ENCODE measurements around the gene THUMPD2.
"Not testable (repeated sequence)": the region's sequence is repeated elsewhere in the genome, so short reads cannot be mapped to it uniquely, and the experiment has no call there.

Gene THUMPD2

DNA sequence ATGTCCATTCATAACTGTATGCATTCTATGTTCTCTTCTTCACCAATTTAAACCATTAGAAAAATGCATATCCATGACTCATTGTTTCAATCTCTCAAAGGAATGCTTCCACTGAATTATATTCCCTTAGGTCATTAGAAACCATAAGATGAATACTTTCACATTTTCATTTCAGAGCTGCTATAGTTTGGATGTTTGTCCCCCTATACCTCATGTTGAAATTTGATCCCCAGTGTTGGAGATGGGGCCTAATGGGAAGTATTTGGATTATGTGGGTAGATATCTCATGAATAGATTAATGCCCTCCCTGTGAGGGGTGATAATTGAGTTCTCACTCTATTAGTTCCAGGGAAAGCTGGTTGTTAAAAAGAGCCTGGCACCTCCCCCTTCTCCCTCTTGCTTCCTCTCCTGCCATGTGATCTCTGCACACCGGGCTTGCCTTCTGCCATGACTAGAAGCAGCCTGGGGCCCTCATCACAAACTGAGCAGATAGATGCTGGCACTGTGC lies 35.7 kb downstream of the THUMPD2 start:
- no peak for DNase-seq

DNA sequence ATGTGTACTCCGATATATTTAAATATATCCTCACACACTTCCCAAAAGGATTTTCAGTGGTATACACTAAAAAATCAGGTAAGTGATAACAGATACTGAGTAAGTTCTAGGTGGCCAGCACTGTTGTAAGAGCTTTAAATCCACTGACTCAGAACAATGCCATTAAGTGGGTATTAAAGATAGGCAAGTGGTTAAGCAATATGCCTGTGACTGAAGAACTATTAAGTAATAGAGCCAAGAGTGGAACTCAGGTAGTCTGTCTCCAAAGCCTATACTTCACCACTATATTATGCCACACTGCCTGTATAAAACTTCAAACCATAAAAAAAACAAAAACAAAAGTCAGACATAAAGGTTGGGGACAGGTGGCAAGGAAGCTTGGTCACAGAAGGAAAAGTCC lies 37.2 kb downstream of the THUMPD2 start:
- DNase-seq: no peak

DNA sequence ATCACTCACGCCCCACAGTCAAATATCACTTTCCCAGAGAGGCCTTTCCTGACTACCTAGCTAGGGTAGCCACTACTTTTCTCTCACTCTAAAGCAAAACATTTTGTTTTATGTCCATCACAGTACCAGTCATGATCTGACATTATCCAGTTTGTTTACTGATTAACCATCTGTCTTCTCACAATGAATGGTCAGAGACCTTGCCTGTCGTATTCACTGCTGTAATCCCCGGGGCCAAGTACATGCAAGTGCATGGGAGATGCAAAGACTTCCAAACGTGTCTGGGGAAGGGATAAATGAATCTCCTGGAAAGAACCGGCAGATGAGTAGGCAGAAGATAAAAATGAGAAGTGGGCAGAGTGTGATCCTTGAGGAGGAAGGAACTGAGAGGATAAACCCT lies 39.7 kb downstream of the THUMPD2 start:
- no peak for DNase-seq

DNA sequence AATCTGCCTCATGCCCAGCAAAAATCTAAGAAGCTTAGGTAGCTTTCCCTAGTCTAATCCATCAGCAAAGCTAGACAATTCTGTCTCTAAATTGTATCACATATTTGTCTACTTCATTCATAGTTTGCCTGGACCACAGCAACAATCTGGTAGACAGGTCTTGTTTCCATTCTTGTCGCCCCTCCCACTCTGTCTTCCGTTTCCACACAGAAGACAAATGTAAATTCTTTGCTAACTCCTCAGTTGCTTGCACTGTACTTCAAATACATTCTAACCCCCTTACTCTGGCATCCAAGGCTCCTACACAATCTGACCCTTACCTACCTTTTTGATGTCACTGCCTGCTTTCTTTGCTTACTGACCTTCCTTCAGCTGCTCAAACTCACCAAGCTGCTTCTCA lies 40.1 kb downstream of the THUMPD2 start:
- DNase-seq: no peak

DNA sequence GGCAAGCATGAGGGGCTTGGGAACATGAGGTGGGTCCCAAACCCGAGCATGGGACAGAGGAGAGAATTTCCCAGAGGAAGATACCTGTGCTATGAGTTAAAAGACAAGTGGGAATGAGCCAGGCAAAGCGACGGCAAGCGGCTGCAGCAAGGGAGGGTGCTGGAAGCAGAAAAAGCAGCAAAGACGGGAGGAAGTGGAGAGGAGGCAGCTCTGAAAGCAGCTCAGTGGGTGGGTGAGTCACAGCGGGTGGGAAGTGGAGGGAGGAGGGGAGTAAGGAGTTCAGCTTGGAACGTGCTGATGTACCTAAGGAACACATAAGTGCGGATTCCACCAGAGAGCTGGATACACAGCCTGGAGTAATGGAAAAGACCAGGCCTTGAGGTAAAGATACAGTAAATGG lies 41.4 kb downstream of the THUMPD2 start:
- DNase-seq: no peak

DNA sequence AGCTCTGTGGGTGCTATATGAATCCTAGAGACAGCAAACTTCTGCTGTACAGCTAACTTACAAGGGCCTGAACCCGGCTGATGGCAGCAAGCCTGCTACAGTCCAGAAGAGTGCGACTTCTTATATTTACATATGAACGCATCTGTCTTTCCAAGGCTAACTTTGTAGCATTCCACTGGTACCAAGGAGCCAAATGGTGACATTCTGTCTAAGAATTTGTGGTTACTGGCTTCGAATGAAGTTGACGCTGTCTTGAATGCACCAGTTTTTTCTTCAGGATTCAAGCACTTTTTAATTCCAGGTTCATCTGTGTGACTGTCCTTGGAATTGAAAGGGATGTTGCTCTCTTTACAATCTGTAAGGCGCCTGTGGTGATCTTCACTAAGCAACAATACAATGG lies 42.4 kb downstream of the THUMPD2 start:
- no peak for DNase-seq

DNA sequence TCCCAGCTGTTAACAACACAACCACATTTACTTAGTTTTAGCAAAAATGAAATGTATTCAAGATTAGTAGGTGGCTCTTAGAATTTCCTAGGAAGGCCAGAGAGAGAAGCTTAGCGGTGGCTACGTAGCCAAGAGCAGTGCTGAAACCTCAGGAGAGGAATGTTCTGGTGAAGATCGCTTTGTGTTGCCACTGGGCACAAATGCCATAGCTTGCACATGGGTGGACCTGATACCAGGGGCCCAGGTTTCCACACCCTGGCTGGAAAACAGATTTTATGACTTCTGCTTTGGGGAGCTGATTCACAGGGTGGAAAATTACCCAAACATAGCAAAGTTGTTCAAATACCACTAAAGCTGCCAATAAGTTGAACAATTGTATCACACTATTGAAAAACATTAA lies 43.4 kb downstream of the THUMPD2 start:
- no peak for DNase-seq

DNA sequence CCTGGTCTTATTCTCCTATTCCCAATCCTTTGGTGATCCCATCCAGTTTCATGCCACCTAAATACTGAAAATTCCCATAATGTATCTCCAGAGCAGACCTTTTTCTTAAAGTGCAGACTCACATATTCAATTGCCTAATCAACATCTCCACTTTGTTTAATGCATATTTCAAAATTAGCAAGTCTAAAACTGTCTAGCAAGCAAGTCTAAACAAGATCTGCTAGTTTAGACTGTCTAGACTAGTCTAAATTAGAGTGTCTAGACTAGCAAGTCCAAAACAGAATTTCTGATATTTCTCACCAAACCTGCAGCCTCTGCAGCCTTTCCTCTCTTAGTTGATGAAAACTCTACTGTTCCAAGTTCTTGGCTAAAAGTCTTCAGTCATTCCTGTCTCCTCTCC lies 44.6 kb downstream of the THUMPD2 start:
- DNase-seq: no peak

DNA sequence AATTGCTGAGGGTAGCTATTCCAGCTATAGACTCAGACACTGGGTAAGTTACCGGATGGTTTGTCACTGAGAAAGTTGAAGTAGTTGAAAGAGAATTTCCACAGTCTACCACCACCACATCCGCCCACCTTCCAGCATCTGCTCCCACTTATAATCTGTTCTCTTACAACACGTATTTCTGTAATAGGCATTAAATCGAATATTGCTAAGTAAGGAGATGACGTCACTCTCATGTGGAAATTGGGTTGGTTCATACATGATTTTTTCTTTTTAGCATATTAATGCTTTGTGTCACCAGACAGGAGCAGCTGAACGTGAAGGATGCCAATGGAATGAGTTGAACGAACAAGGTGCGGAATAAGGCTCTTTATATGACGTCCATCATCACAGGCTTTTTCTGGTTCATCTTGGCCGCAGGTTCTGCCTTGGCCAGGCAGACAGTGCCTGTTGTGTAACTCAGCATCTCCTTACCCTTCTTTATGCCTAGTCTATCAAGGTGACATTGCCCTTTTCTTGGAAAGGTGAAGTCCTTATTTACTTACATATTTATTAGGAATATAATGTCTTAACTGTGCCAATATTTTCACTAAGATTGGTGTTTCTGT lies 45.9 kb downstream of the THUMPD2 start:
- DNase-seq: no peak

DNA sequence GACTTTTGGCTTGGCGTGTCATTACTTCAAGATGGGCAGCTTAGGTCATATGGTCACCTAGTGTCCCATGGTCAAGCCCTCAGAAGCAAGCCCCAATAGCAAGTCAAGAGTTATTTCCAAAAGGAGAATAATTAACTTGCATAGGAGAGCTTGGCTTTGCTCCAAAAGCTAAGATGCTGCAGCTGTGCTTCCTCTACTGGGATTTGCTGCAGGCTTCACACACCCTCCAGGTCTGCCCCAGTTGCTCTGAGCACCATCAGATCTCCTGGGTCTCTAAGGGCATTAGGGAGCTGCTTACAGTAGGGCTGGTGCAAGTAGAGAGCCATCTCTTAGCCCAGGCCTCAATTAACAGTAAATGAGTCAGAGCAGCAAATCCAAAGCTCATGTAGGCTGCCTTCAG lies 46.6 kb downstream of the THUMPD2 start:
- DNase-seq: no peak

DNA sequence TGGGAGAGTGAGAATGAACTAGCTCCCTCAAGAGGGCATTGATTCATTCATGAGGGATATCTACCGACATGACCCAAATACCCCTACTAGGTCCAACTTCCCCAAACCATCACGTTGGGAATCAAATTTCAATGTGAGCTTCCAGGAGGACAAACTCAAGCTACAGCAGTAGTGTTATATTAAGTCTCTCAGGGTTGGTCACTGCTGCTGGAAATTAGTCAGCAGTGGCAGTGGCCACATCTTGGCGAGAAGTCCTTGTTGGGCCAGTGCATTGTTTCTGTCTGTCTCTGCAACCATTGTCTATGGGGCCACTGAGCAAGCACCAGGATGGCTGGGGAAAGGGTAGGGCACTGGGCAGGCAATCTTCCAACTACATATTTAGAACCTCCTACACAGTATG lies 47.5 kb downstream of the THUMPD2 start:
- no peak for DNase-seq

DNA sequence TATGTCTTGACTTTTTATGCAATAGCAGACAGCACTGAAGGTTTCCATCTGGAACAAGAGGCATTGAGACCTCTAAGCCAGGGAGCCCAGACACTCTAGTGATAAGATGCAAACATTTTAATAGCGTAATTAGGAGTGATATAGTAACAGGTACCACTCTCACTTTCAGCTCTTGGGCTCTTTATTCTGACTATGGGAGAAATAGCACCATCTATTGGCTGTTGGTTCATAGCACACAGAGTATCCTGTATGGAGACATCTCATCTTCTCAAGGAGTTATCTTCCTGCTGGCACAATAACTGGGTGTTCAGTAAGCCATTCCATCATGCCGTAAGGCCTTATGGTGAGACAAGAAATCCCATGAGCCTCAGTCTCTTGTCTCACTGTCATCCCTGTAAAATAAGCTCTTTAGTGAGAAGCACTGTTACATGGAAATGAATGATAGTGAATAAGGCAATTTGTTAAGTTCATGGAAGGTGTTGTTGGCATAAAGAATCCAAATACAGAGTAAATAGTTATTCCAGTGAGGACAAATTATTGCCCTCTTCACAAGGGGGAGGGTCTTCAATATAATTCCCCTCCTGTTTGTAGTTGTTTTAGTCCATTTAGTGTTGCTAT lies 48.3 kb downstream of the THUMPD2 start:
- DNase-seq: peak; percentile 11

DNA sequence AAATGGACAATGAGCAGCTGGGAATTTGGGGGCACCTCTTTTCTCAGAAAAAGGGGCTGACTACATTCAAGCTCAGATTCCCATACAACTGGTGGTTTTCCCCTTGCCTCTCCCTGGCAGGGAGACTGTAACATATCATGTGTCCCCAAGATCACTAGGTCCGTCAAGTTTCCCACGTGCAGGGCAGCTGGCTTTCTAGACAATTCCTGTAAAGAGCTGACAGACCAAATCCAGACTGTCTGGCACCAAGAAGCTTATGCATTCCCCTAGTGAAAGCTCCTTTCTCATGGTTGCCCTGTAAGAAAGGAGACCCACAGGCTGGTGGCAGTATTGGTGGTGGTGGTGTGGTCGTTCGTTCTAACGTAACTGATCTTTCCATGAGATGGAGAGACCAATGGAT lies 48.8 kb downstream of the THUMPD2 start:
- DNase-seq: no peak

DNA sequence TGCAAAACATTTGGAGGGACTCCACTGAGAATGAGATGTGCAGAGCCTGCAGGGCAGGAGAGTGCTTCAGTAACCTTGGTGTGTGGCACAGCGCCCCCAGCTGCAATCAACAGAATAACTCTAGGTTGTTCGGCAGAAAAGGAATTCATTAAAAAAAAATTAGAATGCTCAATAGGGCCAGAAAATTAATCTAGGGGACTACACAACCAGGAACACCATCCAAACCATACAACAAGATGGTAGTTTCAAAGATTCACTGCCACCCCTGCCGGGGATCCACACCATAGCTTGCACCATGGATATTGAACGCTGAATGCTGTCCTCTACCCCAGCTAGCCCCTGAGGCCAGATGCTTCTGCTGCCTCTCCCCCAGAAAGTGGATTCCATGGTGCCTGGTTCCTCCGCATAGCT lies 50.1 kb downstream of the THUMPD2 start:
- DNase-seq: peak; percentile 23

DNA sequence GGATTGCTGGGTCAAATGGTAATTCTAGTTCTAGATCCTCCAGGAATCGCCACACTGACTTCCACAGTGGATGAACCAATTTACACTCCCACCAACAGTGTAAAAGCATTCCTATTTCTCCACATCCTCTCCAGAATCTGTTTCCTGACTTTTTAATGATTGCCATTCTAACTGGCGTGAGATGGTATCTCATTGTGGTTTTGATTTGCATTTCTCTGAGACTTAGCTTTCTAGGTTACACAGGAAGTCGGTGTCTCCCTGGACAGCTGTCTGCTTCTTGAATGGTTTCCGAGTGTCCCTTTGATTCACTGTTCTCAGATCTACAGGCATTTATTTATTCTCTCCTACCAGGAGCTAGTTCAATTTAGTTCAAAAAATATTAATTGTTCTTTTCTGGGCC lies 51.0 kb downstream of the THUMPD2 start:
- not testable (repeated sequence) for DNase-seq

DNA sequence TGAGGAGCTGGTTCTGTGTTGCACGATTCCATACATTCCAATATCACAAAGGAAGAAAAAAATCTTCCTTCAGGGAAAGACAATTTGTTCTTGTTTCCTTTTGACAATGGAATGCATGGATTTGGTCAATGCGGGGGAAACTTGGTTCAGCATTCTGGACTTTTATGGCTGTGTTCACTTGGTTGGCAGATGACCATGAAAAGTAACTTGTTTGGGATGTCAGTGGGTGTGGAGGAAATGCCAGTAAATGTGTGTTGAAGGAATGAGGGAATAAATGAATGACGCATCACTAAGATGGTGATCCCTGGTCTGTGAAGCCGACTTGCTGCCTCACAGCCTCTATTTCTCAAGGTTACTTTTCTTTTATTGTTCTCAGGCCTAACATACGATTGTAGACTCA lies 53.7 kb downstream of the THUMPD2 start:
- no peak for DNase-seq

DNA sequence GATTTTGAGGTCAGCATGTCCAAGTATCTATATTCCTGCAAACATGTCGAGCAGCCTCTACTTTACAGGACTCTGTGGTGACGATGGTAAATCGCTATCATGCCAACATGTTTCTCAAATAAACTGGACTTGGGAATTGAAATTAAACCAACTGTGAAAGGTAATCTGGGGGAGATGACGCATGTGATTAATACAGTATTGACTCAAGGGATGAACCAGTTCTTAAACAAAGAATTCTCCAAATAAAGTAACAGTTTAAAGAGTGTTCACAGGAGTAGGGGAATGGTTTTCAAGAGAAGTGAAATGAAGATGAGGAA lies 54.3 kb downstream of the THUMPD2 start:
- no peak for DNase-seq

DNA sequence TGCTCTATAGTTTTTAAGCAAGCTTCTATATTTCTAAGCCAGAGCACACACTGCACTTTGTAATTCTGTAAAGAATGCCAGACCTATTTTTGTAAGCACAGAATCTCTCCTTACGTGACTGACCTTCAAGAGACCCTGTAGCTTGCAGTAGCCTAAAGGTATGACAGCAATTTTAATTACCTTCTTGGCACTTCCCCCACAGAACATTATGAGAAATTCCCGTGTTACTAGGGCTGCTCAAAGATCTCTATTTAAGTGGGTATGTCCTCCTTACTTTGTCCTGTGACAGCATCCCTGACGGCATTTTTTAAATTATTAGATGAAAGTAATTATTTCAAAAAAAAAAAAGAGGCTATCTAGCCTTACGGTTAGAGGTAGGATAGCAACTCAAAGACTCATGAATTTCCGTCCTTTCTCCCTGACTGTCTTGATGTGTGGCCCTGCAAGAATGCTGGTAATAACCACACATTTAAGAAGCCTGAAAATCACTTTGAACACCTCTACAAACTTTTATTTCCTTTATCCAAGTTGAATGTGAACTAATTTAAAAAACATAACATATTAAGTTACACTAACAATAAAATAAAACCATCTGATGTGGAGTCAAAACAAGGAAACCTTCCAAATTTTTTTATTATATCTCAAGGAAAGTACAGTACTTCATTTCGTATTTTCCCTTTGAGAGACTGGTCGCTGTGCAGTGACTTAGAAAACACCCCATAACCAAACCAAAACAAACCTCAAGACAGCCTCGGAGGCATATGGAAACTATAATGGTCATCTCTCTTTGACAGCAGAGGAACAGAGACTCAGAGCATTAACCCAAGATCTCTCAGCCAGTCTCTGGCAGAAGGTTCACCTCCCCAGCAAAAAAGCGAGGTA lies 54.9 kb downstream of the THUMPD2 start:
- no peak for DNase-seq

DNA sequence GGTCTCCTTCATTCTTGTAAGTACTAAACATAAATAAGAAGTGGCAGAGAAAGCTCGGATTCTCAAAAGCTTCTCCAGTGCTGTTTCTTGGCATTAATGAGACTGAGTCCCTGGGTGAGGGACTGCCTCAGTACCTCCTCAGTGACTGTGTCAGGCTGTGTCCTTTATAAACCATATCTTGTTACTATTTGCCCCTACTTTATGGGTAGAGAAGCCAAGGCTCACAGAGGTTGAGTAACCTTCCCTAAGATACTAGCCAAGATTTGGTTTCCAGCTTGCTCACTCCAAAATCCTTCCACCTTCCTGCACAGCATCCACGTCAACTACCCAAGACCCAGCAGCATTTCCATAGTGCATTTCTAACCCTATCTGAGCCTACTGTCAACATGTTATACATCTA lies 55.6 kb downstream of the THUMPD2 start:
- no peak for DNase-seq

DNA sequence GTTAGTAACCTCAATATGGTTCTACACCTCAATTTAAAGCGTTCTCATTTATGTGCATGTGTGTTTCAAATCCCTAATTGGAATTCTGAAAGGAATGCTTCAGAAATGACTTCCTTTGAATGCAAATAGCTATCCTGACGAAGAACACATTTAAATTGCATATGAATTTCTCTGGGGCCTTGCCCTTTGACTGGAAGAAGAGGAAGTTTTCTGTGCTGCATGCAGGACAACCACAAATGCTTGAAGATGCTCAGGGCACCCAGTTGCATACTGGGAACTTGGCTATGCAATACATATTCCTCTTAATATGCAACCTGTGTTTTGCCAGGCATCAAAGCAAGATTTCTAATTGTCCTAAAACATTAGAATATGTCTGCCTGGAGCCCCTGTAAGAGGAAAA lies 58.1 kb downstream of the THUMPD2 start:
- no peak for DNase-seq

DNA sequence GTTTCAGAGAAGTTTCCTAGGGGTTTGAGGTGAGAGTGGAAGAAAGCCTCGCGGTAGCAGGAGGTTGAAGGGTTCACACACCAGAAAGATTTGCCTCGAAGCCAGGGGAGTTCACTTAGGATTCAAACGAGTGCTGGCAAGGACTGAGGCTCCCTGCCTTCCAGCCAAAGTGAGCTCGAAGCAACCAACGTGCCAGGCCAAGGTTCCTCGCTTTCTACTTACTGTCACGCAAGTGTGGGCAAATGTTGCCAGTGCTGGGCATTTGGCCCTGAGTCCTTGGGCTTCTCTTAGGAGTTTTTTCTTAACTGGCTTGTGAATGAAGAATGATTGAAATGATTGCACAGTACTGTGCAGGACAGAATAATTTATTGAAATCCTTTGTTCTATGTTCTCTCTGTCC lies 59.7 kb downstream of the THUMPD2 start:
- DNase-seq: no peak

DNA sequence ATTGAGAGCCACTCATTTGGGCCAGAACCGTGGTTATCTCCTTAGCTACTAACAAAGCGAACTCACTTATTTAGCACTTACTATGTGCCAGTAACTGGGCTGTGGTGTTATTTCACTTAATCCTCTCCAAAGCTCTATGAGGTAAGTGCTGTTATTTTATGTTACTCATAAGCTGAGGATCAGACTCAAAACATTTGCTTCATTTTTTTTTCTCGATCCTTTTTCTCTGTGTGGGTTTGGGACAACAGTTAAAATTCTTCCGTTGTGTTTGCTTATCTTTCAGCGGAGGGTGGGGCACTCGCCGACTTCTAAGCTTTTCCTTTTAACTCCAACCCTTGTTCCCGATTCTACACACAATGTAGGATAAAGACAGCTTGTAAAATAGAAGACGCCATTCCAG lies 60.6 kb downstream of the THUMPD2 start:
- DNase-seq: no peak

DNA sequence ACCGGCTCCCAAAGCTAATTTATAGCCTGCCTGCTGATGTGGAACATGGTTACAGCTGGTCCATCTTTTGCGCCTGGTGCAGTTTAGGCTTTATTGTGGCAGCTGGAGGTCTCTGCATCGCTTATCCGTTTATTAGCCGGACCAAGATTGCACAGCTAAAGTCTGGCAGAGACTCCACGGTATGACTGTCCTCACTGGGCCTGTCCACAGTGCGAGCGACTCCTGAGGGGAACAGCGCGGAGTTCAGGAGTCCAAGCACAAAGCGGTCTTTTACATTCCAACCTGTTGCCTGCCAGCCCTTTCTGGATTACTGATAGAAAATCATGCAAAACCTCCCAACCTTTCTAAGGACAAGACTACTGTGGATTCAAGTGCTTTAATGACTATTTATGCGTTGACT lies 62.0 kb downstream of the THUMPD2 start:
- no peak for DNase-seq

DNA sequence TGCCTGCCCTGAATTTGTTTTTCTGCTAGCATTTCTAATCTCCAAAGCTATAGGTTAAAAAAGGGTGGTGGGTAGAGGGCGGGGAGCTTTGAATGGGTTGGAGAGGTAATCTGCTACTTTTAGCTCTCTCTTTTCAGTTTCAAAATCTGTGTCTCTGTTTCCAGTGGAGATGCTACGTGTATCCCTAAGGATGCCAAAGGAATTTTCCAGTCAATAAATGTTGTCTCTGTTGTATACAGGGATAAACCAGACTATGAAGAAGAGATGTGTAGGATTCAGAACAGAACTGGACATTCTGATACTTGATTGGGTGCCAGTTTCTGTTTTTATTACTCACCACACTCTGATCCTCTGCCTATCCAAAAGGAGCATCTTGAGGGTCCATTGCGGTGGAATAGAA lies 63.2 kb downstream of the THUMPD2 start:
- no peak for DNase-seq

All from GDM1 (cell line).